Right renal cortex interstitium (tissue), 3 donors: ENCODE data around the gene PIGS. TPM values are rescaled to one million over a fixed set of nuclear protein-coding genes. Genes with fewer than 3 reads are reported as not detected.

Experiments
- DNase-seq, 3 donors: peaks; one replicate each; pipeline ENCODE4 v3.0.0-alpha.2; 2013; ENCODE audit warnings: low read depth in 3 of 3, low spot score in 2 of 3
- polyA plus RNA-seq, 3 donors: library from polyadenylated mRNA; unstranded; fragments of 120-200 nt; gene quantifications; one replicate each; pipeline ENCODE4 v1.2.1, GENCODE V29; 2013; ENCODE audit not compliant: insufficient read length in 3 of 3

PIGS gene
- polyA plus RNA-seq, 3 donors: 89.6 to 109 (median 96.6) TPM

DNA sequence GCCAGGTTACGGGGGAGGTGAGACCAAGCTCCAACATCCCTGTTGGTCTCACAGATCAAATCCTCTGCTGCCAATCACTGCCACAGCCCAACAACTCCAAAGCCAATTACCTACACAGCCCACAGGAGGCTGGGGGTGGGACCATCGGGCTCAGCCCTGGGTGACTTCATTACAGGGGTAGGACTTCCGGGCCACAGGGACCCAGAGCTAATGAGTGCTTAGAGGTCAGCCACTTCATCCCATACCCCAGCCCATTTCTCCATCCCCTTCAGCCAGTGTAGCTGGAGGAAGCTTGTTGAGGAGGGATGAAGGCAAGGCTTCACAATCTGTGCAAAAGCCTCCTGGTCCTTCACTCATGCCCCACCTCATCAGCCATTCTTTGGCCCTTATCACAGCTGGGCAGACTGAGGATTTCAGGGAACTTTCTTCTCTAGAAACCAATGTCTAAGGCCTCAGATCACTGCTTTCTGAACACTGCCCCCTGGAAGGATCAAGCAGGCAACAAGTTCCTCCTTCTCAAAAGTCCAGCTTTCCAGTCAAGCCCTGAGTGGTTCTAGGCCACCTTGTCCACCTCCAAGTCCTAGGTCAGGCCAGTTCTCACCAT, 59.4 kb downstream of the PIGS start:
- DNase-seq: no peak

- no peak for DNase-seq
Measured at GRCh38 chr17:28509789-28510188, 61.5 kb downstream of the PIGS start.

GRCh38 chr17:28508211-28508724, 63.1 kb downstream of the PIGS start:
- DNase-seq: no peak

DNA sequence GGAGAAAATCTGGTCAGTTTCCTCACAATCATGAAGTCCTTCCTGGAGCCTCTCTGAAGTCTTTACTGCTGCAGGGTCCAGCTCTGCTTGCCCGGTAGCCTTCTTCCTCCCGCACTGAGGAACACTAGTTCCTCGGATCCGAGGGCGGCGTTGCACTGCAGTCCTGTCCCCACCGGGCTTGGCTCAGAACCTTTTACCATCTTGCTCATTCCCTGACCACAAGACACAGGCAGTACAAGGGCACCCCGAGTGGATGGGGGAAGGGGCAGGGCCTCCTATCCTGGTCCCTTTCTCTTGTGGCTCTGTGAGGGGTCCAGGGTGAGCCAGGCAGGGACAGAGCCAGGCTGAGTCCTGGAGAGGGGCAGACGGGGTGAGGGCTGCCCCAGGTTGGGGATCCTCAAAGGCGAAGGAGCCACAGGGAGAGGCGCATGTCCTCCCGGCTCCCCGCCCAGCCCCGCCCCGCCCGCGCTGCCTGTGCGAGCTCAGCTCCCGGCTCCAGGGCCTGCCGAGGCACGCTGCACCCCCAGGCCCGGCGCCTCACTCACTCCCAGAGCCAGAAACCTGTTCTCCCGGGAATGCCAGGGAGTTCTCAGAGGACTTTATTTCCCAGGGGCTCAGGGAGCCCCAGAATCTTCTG, 63.6 kb downstream of the PIGS start:
- no peak for DNase-seq

GRCh38 chr17:28506763-28507487, 64.4 kb downstream of the PIGS start:
- no peak for DNase-seq

DNA sequence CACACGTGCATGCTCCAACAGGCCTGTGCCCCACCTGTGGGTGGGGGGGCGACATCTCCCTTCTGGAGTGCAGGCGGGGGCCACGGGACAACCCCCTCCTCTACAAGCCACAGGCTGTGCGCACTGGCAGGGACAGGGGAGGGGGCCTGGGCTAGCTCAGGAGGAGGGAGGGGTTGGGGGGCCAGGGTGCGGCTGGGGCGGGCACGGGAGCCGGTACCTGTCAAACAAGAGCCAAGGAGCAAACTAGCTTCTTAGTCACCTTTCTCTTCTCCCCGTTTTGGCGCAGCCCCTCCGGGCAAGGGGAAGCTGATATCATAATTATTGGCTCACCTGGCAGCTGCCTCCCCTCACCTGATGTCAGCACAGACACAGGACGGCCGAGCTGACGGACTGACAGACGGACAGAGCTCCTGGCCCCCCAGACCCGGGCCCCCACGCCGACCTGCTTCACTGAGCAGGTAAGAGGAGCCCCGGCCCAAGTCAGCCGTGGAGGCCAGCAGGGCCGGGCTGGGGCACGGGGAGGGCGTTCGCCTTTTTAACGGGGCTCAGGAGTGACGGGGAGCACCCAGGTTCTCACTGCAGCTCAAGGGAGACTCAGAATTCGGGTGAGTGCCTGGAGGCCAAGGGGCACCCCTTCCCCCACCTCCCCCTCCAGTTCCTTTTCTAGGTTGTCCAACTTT, 65.2 kb downstream of the PIGS start, which contains the start of gene FOXN1:
Gene FOXN1, plus strand, starts transcription at position 363 of the 680 bp plus-strand sequence. CDS start 17,622 bp downstream, outside the sequence.
- no peak for DNase-seq

- DNase-seq: no peak
Measured at GRCh38 chr17:28503420-28503819, 67.9 kb downstream of the PIGS start.

Other genes with a start within 250 kb of the PIGS start
- gene IFT20, start 236.1 kb downstream of the PIGS start, polyA plus RNA-seq: 10 to 100 TPM; 53.7 to 59.0 (median 56.8) TPM
- gene TNFAIP1, start 235.8 kb downstream of the PIGS start, polyA plus RNA-seq: 10 to 100 TPM; 42.6 to 44.0 (median 43.1) TPM
- 10 to 100 TPM; 89.1 to 95.7 (median 91.8) TPM for gene POLDIP2, start 214.0 kb downstream of the PIGS start, polyA plus RNA-seq
- not detected for gene SEBOX, start 206.3 kb downstream of the PIGS start, polyA plus RNA-seq
- 10 to 100 TPM in 2 of 3 donors, 1 to 10 TPM in 1; 8.5 to 22.3 (median 11.7) TPM for gene VTN, start 201.2 kb downstream of the PIGS start, polyA plus RNA-seq
- 10 to 100 TPM; 11.4 to 14.8 (median 12.2) TPM for gene SARM1, start 199.8 kb downstream of the PIGS start, polyA plus RNA-seq
- 10 to 100 TPM; 13.9 to 15.4 (median 14.5) TPM for gene SLC46A1, start 165.3 kb downstream of the PIGS start, polyA plus RNA-seq
- gene SLC13A2, start 97.9 kb downstream of the PIGS start, polyA plus RNA-seq: 10 to 100 TPM in 2 of 3 donors, 1 to 10 TPM in 1; 7.4 to 21.4 (median 15.6) TPM
- gene FOXN1, start 65.2 kb downstream of the PIGS start, polyA plus RNA-seq: under 1 TPM; 0.31 to 0.65 (median 0.41) TPM
- 10 to 100 TPM; 51.9 to 61.9 (median 57.3) TPM for gene UNC119, start 18.9 kb downstream of the PIGS start, polyA plus RNA-seq
- gene ALDOC, start 5.4 kb upstream of the PIGS start, polyA plus RNA-seq: 10 to 100 TPM; 23.4 to 26.9 (median 25.3) TPM
- gene SPAG5, start 27.5 kb upstream of the PIGS start, polyA plus RNA-seq: 10 to 100 TPM; 43.3 to 59.4 (median 52.6) TPM
- 1 to 10 TPM; 7.5 to 8.9 (median 8.5) TPM for gene RSKR, start 42.7 kb upstream of the PIGS start, polyA plus RNA-seq
- 10 to 100 TPM; 83.8 to 91.6 (median 89.3) TPM for gene BLTP2, start 73.6 kb upstream of the PIGS start, polyA plus RNA-seq
- gene SDF2, start 90.4 kb upstream of the PIGS start, polyA plus RNA-seq: 10 to 100 TPM; 83.0 to 95.9 (median 90.7) TPM
- gene SUPT6H, start 90.7 kb upstream of the PIGS start, polyA plus RNA-seq: 10 to 100 TPM; 67.1 to 73.6 (median 69.9) TPM
- gene PROCA1, start 140.4 kb upstream of the PIGS start, polyA plus RNA-seq: 1 to 10 TPM; 4.0 to 6.3 (median 5.2) TPM
- gene RAB34, start 146.3 kb upstream of the PIGS start, polyA plus RNA-seq: 100 to 1,000 TPM; 185 to 200 (median 193) TPM
- gene RPL23A, start 148.5 kb upstream of the PIGS start, polyA plus RNA-seq: 1,000 to 10,000 TPM in 2 of 3 donors, 100 to 1,000 TPM in 1; 935 to 1,015 (median 1,012) TPM
- 10 to 100 TPM; 17.0 to 21.0 (median 19.4) TPM for gene TLCD1, start 154.7 kb upstream of the PIGS start, polyA plus RNA-seq
- gene NEK8, start 157.3 kb upstream of the PIGS start, polyA plus RNA-seq: 1 to 10 TPM; 6.3 to 7.9 (median 7.1) TPM
- 100 to 1,000 TPM in 2 of 3 donors, 10 to 100 TPM in 1; 97.8 to 107 (median 101) TPM for gene TRAF4, start 172.5 kb upstream of the PIGS start, polyA plus RNA-seq